Mesothelial cell of epicardium (in vitro differentiated cells): ENCODE measurements around the gene SSX2IP. TPM values are rescaled to one million over a fixed set of nuclear protein-coding genes. Genes with fewer than 3 reads are reported as not detected.

ENCODE experiments used
- DNase-seq, 2 experiments: peaks; one replicate each; pipeline ENCODE4 v3.0.0; 2021; ENCODE audit warnings: low spot score in 2 of 2; ENCODE audit not compliant: unreplicated experiment in 2 of 2
- H3K27ac Mint-ChIP-seq: 2 replicates; pipeline ENCODE4 v1.8.0; 2021; ENCODE audit warnings: mixed read lengths
- H3K27me3 Mint-ChIP-seq: 2 replicates; pipeline ENCODE4 v1.8.0; 2021; ENCODE audit warnings: low read depth, mixed read lengths
- H3K36me3 Mint-ChIP-seq: 2 replicates; pipeline ENCODE4 v1.8.0; 2021; ENCODE audit warnings: mixed read lengths
- H3K4me1 Mint-ChIP-seq: 2 replicates; pipeline ENCODE4 v1.8.0; 2021; ENCODE audit warnings: mixed read lengths
- H3K4me3 Mint-ChIP-seq: 2 replicates; pipeline ENCODE4 v1.8.0; 2021; ENCODE audit warnings: mild to moderate bottlenecking, moderate library complexity, mixed read lengths
- H3K9me3 Mint-ChIP-seq: 2 replicates; pipeline ENCODE4 v1.8.0; 2021; ENCODE audit warnings: mixed read lengths
- total RNA-seq: library from RNA; stranded (reverse); gene quantifications from 3 replicates; pipeline ENCODE4 v1.2.1, GENCODE V29; 2021
- TF ChIP-seq, protein P1 (sequence below): fragments of 200-600 bp; sonication (generic); IDR thresholded peaks from one replicate; pipeline ENCODE4 v1.5.0; 2021; ENCODE audit warnings: antibody characterized with exemption; ENCODE audit not compliant: unreplicated experiment

The SSX2IP gene
- total RNA-seq, 1 donor from 2014 or later = 18.2 TPM

- H3K27ac Mint-ChIP-seq = no peak overlapping the region
These were observed 78.5 kb downstream of the SSX2IP start for GRCh38 chr1:84611796-84612195.

DNA sequence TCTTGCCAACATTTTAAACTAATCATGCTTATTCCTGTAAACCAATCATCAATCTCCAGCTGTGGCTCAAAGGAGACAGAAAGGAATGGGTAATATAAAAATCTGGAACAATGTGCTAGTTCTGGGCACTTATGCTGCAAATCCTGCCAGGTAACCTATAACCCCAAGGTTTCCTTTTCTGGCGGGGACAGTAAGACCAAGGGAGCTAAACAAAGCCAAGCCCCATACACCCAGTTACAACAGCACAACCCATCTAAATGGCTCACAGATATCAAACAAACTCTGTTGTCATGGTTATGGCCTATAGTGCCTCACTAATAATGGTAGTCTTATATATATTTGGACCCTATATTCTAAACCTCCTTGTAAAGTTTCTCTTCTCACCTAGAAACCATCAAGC, 79.2 kb downstream of the SSX2IP start:
- Mint-ChIP-seq H3K4me3 (no peak overlapping the region), H3K27me3 (no peaks in the 10 kb centered on the region), H3K4me1 (no peaks in the 10 kb centered on the region), H3K36me3 (peaks cover 27% of the 10 kb centered on the region), H3K27ac (no peak overlapping the region), H3K9me3 (peaks cover 50% of the 10 kb centered on the region)
- DNase-seq = no peak
- TF ChIP-seq, protein P1, sequence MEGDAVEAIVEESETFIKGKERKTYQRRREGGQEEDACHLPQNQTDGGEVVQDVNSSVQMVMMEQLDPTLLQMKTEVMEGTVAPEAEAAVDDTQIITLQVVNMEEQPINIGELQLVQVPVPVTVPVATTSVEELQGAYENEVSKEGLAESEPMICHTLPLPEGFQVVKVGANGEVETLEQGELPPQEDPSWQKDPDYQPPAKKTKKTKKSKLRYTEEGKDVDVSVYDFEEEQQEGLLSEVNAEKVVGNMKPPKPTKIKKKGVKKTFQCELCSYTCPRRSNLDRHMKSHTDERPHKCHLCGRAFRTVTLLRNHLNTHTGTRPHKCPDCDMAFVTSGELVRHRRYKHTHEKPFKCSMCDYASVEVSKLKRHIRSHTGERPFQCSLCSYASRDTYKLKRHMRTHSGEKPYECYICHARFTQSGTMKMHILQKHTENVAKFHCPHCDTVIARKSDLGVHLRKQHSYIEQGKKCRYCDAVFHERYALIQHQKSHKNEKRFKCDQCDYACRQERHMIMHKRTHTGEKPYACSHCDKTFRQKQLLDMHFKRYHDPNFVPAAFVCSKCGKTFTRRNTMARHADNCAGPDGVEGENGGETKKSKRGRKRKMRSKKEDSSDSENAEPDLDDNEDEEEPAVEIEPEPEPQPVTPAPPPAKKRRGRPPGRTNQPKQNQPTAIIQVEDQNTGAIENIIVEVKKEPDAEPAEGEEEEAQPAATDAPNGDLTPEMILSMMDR = no peak

More at GRCh38 chr1:84611796-84612195, 78.5 kb downstream of the SSX2IP start:
- Mint-ChIP-seq H3K4me3 (no peak overlapping the region), H3K4me1 (peaks cover 1% of the 10 kb centered on the region), H3K36me3 (peaks cover 23% of the 10 kb centered on the region), H3K27me3 (no peaks in the 10 kb centered on the region), H3K9me3 (peaks cover 43% of the 10 kb centered on the region)
- TF ChIP-seq, protein P1 = no peak
- no peak for DNase-seq

DNA sequence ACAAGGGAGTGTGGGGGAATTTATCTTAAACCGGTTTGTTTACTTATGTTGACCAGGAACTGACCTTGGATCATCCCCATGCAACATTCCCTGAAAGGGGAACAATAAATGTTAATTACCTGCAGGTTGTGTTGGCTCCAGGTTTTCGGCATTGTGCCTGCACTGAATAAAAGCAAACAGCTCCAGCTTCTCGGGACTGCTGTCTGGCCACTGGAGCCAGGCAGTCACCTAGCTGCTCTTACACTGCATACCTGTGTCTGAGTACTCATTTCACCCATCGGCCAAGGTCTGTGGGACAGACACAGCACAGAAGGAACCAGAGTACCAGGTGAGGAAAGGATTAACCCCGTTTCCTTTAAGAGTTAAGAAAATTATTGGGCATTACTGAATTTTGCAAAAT, 83.3 kb downstream of the SSX2IP start:
- no peak overlapping the region for H3K27ac Mint-ChIP-seq
- TF ChIP-seq, protein P1 = no peak

DNA sequence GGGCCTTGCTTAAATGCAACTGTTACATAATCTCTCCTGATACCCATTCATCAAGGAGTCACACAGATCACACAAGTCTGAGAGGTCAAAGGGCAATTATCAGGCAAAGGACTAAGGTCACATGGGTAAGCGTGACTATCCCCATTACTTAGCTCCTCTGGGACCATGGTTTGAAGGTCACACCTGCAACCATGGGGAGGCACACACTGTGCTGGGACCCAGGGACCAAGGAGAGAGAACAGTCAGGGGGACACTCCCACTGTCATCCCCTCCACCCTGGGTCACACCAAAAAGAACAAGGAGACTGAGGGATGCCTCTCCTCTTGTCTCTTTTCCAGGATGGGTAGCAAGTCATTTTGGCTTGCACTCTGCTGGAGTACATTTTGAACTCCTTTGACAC, 85.1 kb downstream of the SSX2IP start:
- peaks cover 25% of the 10 kb centered on the region for H3K36me3 Mint-ChIP-seq

More for the DNA sequence above, 83.3 kb downstream of the SSX2IP start:
- H3K36me3 Mint-ChIP-seq = peaks cover 27% of the 10 kb centered on the region
- peaks cover 51% of the 10 kb centered on the region for H3K9me3 Mint-ChIP-seq
- H3K4me1 Mint-ChIP-seq = no peaks in the 10 kb centered on the region
- no peak overlapping the region for H3K4me3 Mint-ChIP-seq
- DNase-seq = no peak
- no peaks in the 10 kb centered on the region for H3K27me3 Mint-ChIP-seq

DNA sequence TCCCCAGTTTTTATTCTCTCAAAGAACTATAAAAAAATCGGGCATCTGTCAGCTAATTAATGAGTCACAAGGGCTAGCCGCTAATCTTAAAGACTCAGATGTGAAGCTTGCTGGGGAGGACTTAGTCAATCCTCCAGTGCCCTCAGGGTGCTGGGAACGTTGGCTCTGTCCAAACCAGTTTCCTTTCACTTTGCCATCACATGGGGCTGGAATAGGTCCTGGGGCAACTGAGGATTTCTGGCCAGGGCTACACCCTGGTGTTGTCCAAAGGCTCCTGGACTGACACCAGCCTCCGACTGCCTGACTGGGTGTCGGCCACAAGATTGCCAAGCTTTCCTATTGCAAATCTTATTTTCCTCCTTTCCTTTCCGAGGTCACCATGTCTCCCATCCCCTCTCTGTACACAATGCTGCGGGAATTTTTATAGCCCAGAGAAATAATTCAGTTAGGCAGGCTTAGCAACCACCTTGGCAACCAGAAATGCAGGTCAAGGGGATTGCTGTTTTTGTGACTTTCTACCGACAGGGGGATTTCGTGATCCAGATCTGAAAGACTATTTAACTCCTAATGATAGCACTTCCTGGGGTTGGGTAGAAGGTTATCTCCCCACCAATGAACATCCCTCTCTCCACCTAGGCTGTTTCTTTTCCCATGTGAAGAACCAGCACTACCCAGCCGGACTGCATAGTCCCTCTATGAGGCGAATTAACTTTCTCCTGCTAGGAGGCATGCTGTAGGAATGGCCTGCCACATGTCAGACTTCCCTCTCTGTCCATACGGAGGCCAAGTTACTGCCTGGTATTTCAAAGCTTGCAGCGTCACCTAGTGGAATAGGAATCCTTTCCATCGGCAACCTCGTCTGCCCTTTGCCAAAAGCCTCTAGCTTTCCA, 86.1 kb downstream of the SSX2IP start:
- Mint-ChIP-seq H3K27me3 (no peaks in the 10 kb centered on the region), H3K4me1 (peaks cover 1% of the 10 kb centered on the region), H3K4me3 (peak overlapping the region; percentile 14), H3K27ac (peak overlapping the region; percentile 91), H3K36me3 (peaks cover 25% of the 10 kb centered on the region), H3K9me3 (peaks cover 38% of the 10 kb centered on the region)
- DNase-seq = no peak
- TF ChIP-seq, protein P1 = no peak

More for the DNA sequence above, 85.1 kb downstream of the SSX2IP start:
- H3K9me3 Mint-ChIP-seq = peaks cover 38% of the 10 kb centered on the region
- DNase-seq = no peak
- no peak overlapping the region for H3K4me3 Mint-ChIP-seq
- H3K4me1 Mint-ChIP-seq = no peaks in the 10 kb centered on the region
- no peaks in the 10 kb centered on the region for H3K27me3 Mint-ChIP-seq
- TF ChIP-seq, protein P1 = no peak
- no peak overlapping the region for H3K27ac Mint-ChIP-seq
